Endodermal cell (in vitro differentiated cells): Measurements from ENCODE around the gene C14orf93. TPM values are rescaled to one million over a fixed set of nuclear protein-coding genes. Genes with fewer than 3 reads are reported as not detected.

Experiments used
- DNase-seq: peaks from one replicate; pipeline ENCODE4 v3.0.0-alpha.2; 2017
- H3K27ac ChIP-seq: 2 replicates; pipeline ENCODE4 v1.5.1; 2013; ENCODE audit warnings: mild to moderate bottlenecking, low read depth, low read length, moderate library complexity
- H3K27me3 ChIP-seq: 2 replicates; pipeline ENCODE4 v1.6.1; 2013; ENCODE audit warnings: mild to moderate bottlenecking, low read length, moderate library complexity; ENCODE audit not compliant: insufficient read depth, control insufficient read depth, poor library complexity, severe bottlenecking
- H3K36me3 ChIP-seq: 2 replicates; pipeline ENCODE4 v1.7.0; 2013; ENCODE audit warnings: mild to moderate bottlenecking, low read length, moderate library complexity; ENCODE audit not compliant: control insufficient read depth, insufficient read depth
- H3K4me1 ChIP-seq: one replicate; pipeline ENCODE4 v1.7.0; 2013; ENCODE audit warnings: low read length; ENCODE audit not compliant: control insufficient read depth, insufficient read depth
- H3K4me3 ChIP-seq: 2 replicates; pipeline ENCODE4 v1.5.1; 2013; ENCODE audit warnings: mild to moderate bottlenecking, low read length, moderate library complexity
- H3K9ac ChIP-seq: 2 replicates; pipeline ENCODE4 v1.6.1; 2013; ENCODE audit warnings: mild to moderate bottlenecking, low read length, moderate library complexity; ENCODE audit not compliant: poor library complexity, severe bottlenecking; ENCODE audit errors: extremely low read depth
- H3K9me3 ChIP-seq: 2 replicates; pipeline ENCODE4 v1.6.1; 2013; ENCODE audit warnings: mild to moderate bottlenecking, low read length, moderate library complexity; ENCODE audit not compliant: control insufficient read depth
- H3K27ac Mint-ChIP-seq: 2 replicates; pipeline ENCODE4 v1.8.0; 2020; ENCODE audit warnings: mixed read lengths
- H3K27me3 Mint-ChIP-seq: 2 replicates; pipeline ENCODE4 v1.8.0; 2021; ENCODE audit warnings: mild to moderate bottlenecking, mixed read lengths; ENCODE audit not compliant: insufficient read depth
- H3K36me3 Mint-ChIP-seq: 2 replicates; pipeline ENCODE4 v1.8.0; 2020; ENCODE audit warnings: low read depth, mixed read lengths
- H3K4me1 Mint-ChIP-seq: 2 replicates; pipeline ENCODE4 v1.8.0; 2020; ENCODE audit warnings: mixed read lengths
- H3K4me3 Mint-ChIP-seq: 2 replicates; pipeline ENCODE4 v1.8.0; 2020; ENCODE audit warnings: mild to moderate bottlenecking, moderate library complexity, mixed read lengths
- H3K9me3 Mint-ChIP-seq: 2 replicates; pipeline ENCODE4 v1.8.0; 2020; ENCODE audit warnings: mild to moderate bottlenecking, mixed read lengths
- WGBS, 2 experiments: methylation state at CpG; one replicate each; pipeline versions ENCODE4 v1.1.5 to v1.1.7; 2013; ENCODE audit warnings: missing lambda C conversion rate in 2 of 2, mixed read lengths in 1 of 2; ENCODE audit not compliant: insufficient coverage in 1 of 2, insufficient read length in 1 of 2; 5-methylcytosine and 5-hydroxymethylcytosine counted together
- total RNA-seq, 2 donors: library from RNA; stranded (reverse); fragmentation: NEBNext Ultra II Directional in 1 of 2; extraction: Animal tissue kit (Norgen Biotek cat#: 25700) in 1 of 2; gene quantifications; 2 replicates in 1 of 2; 3 replicates in 1 of 2; pipeline ENCODE4 v1.2.1, GENCODE V29; 2021
- TF ChIP-seq, protein P1 (sequence below): fragments of 200-600 bp; sonication (generic); conservative IDR thresholded peaks from 2 replicates; pipeline ENCODE4 v1.5.0; 2021; ENCODE audit warnings: antibody characterized with exemption, mild to moderate bottlenecking

C14orf93 gene
- total RNA-seq, 2 donors from 2014 or later: 7.0 to 9.4 TPM

DNA sequence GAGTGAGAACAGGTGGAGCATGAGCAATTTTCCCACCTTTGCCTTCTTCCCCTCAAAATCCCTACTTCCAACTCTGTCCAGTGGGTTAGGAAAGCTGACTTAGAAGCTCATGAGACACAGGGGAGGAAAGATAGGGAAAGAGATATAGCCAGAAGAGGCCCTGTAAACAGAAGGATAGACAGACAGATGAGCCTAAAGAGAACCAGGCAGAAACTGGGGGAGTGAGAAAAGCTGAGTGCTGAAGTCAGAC, 32.6 kb downstream of the C14orf93 start:
- H3K36me3 Mint-ChIP-seq: peaks cover 46% of the 10 kb centered on the region
- H3K27ac Mint-ChIP-seq: peak overlapping the region; percentile 98
- H3K4me3 ChIP-seq: peak overlapping the region; percentile 68
- H3K27me3 Mint-ChIP-seq: peaks cover 18% of the 10 kb centered on the region
- H3K27ac ChIP-seq: peak overlapping the region; percentile 89
- no peak overlapping the region for H3K4me3 Mint-ChIP-seq
- H3K9me3 ChIP-seq: no peaks in the 10 kb centered on the region
- TF ChIP-seq, protein P1, sequence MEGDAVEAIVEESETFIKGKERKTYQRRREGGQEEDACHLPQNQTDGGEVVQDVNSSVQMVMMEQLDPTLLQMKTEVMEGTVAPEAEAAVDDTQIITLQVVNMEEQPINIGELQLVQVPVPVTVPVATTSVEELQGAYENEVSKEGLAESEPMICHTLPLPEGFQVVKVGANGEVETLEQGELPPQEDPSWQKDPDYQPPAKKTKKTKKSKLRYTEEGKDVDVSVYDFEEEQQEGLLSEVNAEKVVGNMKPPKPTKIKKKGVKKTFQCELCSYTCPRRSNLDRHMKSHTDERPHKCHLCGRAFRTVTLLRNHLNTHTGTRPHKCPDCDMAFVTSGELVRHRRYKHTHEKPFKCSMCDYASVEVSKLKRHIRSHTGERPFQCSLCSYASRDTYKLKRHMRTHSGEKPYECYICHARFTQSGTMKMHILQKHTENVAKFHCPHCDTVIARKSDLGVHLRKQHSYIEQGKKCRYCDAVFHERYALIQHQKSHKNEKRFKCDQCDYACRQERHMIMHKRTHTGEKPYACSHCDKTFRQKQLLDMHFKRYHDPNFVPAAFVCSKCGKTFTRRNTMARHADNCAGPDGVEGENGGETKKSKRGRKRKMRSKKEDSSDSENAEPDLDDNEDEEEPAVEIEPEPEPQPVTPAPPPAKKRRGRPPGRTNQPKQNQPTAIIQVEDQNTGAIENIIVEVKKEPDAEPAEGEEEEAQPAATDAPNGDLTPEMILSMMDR: no peak
- no peaks in the 10 kb centered on the region for H3K27me3 ChIP-seq
- DNase-seq: no peak
- peaks cover 47% of the 10 kb centered on the region for H3K4me1 Mint-ChIP-seq
- H3K9me3 Mint-ChIP-seq: no peaks in the 10 kb centered on the region
- H3K36me3 ChIP-seq: peaks cover 50% of the 10 kb centered on the region
- peaks cover 26% of the 10 kb centered on the region for H3K4me1 ChIP-seq
- peak overlapping the region; percentile 60 for H3K9ac ChIP-seq

DNA sequence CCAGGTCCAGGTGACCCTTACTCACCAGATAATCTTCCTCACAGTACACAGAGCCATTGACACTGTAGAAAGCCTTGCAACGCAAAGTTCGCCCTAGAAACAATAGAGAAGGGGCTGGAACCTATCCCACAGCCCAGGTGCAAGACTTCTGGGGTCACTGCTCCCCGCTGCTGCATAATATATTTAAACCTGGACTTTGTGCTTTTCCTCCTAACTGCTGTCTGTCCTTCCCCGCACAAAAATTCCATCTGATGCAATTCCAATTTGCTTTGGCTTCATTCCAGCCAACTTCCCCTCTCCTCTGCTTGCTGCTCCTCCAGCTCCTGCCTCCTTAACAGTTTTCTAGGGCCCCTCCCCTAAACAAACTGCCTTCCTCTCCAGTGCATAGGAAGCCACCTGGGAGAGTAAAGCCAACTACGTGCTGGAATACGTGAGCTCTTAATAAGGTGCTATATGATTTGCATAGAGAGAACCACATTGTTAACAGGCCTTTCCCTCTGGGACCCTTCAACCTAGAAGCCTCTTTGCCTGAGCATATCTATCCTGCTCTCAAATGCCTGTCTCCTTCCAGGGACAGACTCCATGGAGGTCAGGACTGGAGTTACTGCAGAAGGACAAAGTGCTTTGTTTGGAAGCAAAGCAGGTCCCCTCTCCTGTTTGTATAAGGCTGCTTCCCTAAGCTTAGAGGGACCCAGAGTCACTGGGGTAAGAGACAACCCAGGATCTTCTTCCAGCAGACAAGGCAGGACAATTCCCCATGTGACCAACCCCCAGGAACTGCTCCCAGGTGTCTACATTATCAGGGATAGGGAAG, 33.1 kb downstream of the C14orf93 start:
- TF ChIP-seq, protein P1: no peak

DNA sequence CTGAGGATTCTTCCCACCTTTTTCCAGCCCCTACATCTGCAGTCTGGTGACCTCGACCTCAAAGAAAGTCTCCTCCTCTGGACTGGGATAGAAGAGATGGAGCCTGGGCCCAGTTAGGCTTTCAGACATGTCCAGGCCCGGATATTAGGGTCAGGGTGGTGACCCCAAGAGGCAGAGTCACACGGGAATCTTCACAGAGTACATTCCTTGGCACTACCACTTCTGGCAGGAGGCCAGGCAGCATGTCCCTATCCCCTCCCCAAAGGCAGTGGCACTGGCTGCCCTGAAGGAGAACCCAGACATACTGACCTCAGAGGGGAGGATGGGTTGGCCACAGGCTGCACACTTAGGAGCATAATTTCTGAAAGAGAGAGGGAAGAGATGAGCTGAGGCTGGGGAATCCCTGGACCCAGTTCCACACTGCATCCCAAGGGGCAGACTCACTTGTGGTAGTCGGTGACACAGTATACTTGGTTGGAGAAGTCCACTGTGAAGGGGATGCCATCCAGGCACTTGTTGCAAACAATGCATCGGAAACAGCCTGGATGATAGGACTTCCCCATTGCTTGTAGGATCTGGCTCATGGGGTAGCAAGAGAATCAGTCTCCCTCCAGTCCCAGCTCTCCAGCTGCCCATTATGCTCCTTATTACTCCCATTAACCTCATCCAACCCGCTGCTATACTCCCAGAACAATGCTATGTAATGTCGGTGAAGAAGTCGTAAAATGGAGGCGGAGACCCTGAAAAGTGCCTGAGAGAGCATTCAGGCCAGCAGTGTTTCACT, 35.2 kb downstream of the C14orf93 start:
- peaks cover 57% of the 10 kb centered on the region for H3K36me3 Mint-ChIP-seq
- H3K4me3 Mint-ChIP-seq: no peak overlapping the region
- Histone ChIP-seq H3K27me3 (no peaks in the 10 kb centered on the region), H3K36me3 (peaks cover 63% of the 10 kb centered on the region), H3K9ac (no peak overlapping the region), H3K27ac (no peak overlapping the region), H3K9me3 (no peaks in the 10 kb centered on the region), H3K4me3 (no peak overlapping the region), H3K4me1 (peaks cover 26% of the 10 kb centered on the region)
- peaks cover 6% of the 10 kb centered on the region for H3K27me3 Mint-ChIP-seq
- H3K9me3 Mint-ChIP-seq: no peaks in the 10 kb centered on the region
- TF ChIP-seq, protein P1: no peak
- peaks cover 40% of the 10 kb centered on the region for H3K4me1 Mint-ChIP-seq
- 96% methylated on average over 7 to 9 of the region's 9 CpGs for WGBS, 2 experiments
- no peak for DNase-seq
- no peak overlapping the region for H3K27ac Mint-ChIP-seq

More for the DNA sequence above, 33.1 kb downstream of the C14orf93 start:
- peaks cover 18% of the 10 kb centered on the region for H3K27me3 Mint-ChIP-seq
- Histone ChIP-seq H3K27ac (peak overlapping the region; percentile 89), H3K4me3 (peak overlapping the region; percentile 68), H3K9ac (peak overlapping the region; percentile 60), H3K27me3 (no peaks in the 10 kb centered on the region), H3K4me1 (peaks cover 26% of the 10 kb centered on the region), H3K9me3 (no peaks in the 10 kb centered on the region), H3K36me3 (peaks cover 56% of the 10 kb centered on the region)
- peaks cover 47% of the 10 kb centered on the region for H3K4me1 Mint-ChIP-seq
- H3K4me3 Mint-ChIP-seq: no peak overlapping the region
- H3K27ac Mint-ChIP-seq: peak overlapping the region; percentile 98
- DNase-seq: peak; percentile 67
- peaks cover 52% of the 10 kb centered on the region for H3K36me3 Mint-ChIP-seq
- WGBS, 2 experiments: 65 to 81% methylated on average over 4 to 6 of the region's 6 CpGs
- no peaks in the 10 kb centered on the region for H3K9me3 Mint-ChIP-seq
